Prostate gland (tissue), 2 donors: ENCODE data around the gene TMPRSS6.

Experiments
- POLR2A ChIP-seq: fragments of 450-650 bp; IDR thresholded peaks from one replicate; pipeline ENCODE4 v1.6.1; 2016; ENCODE audit warnings: antibody characterized with exemption, mild to moderate bottlenecking
- POLR2AphosphoS5 ChIP-seq: sonication (generic); formaldehyde crosslinking; IDR thresholded peaks from one replicate; pipeline ENCODE4 v1.6.1; 2017; ENCODE audit warnings: antibody characterized with exemption
- TF ChIP-seq, protein P1 (sequence below), 4 experiments: fragments of 200-600 bp in 2 of 4; fragments of 450-650 bp in 2 of 4; sonication (generic) in 2 of 4; IDR thresholded peaks; 1 replicate in 3 of 4; 2 replicates in 1 of 4; pipeline ENCODE4 v1.5.1; 2016 to 2019; ENCODE audit warnings: antibody characterized with exemption in 4 of 4, mild to moderate bottlenecking in 2 of 4, moderate library complexity in 2 of 4

DNA sequence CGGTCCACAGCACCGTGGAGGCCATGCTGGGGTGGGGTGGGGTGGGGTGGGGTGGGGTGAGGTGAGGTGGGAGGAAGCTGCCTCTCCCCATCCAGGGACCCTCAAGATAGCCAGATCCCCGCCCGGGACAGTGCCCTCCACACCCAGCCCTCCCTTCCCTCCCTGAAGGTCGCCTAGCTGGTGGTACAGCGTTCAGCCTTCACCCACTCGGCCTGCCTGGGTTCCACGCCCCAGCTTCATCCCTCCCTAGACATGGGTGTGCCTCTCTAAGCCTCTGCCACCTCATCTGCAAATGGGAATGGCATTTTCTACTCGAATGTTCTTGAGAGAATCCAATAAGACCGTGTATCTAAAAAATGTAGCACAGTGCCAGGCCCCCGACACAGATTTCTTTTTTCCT, 40.2 kb downstream of the TMPRSS6 start:
- no peak for TF ChIP-seq POLR2A
- TF ChIP-seq, protein P1, sequence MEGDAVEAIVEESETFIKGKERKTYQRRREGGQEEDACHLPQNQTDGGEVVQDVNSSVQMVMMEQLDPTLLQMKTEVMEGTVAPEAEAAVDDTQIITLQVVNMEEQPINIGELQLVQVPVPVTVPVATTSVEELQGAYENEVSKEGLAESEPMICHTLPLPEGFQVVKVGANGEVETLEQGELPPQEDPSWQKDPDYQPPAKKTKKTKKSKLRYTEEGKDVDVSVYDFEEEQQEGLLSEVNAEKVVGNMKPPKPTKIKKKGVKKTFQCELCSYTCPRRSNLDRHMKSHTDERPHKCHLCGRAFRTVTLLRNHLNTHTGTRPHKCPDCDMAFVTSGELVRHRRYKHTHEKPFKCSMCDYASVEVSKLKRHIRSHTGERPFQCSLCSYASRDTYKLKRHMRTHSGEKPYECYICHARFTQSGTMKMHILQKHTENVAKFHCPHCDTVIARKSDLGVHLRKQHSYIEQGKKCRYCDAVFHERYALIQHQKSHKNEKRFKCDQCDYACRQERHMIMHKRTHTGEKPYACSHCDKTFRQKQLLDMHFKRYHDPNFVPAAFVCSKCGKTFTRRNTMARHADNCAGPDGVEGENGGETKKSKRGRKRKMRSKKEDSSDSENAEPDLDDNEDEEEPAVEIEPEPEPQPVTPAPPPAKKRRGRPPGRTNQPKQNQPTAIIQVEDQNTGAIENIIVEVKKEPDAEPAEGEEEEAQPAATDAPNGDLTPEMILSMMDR (IDR thresholded peaks at IDR 0.05): no peak
- TF ChIP-seq POLR2AphosphoS5: no peak
